IPS DF 6.9 (cell line): ENCODE data around the gene TMEM245.
"Not testable (repeated sequence)": the region's sequence is repeated elsewhere in the genome, so short reads cannot be mapped to it uniquely, and the experiment has no call there.

Experiments
- DNase-seq: peaks from one replicate; pipeline ENCODE4 v3.0.0-alpha.2; 2013; ENCODE audit warnings: low read depth, low spot score
- H3K27ac ChIP-seq: one replicate; pipeline ENCODE4 v1.5.1; 2013; ENCODE audit warnings: low read length, control low read depth
- H3K27me3 ChIP-seq: 2 replicates; pipeline ENCODE4 v1.6.1; 2013; ENCODE audit warnings: mild to moderate bottlenecking, low read length; ENCODE audit not compliant: control insufficient read depth, insufficient read depth
- H3K36me3 ChIP-seq: 2 replicates; pipeline ENCODE4 v1.6.1; 2013; ENCODE audit warnings: low read length; ENCODE audit not compliant: control insufficient read depth, insufficient read depth
- H3K4me1 ChIP-seq: 2 replicates; pipeline ENCODE4 v1.6.1; 2013; ENCODE audit warnings: low read length; ENCODE audit not compliant: control insufficient read depth, insufficient read depth
- H3K4me3 ChIP-seq: 2 replicates; pipeline ENCODE4 v1.5.1; 2013; ENCODE audit warnings: mild to moderate bottlenecking, low read length
- H3K9me3 ChIP-seq: 2 replicates; pipeline ENCODE4 v1.6.1; 2013; ENCODE audit warnings: low read length, inconsistent platforms; ENCODE audit not compliant: control insufficient read depth, insufficient read depth
- WGBS: extraction: QIAGEN DNeasy Blood & Tissue Kit; methylation state at CpG from one replicate; pipeline ENCODE4 v1.1.7; 2013; ENCODE audit warnings: mixed read lengths, missing lambda C conversion rate; ENCODE audit not compliant: insufficient read length, insufficient coverage; 5-methylcytosine and 5-hydroxymethylcytosine counted together

Gene TMEM245

GRCh38 chr9:109134167-109134578 is 14.4 kb upstream of the TMEM245 start:
- H3K9me3 ChIP-seq, result no peaks in the 10 kb centered on the region
- H3K4me1 ChIP-seq, result no peaks in the 10 kb centered on the region
- no CpG with 5 or more reads among the region's 1 CpG for WGBS
- H3K36me3 ChIP-seq, result no peaks in the 10 kb centered on the region
- no peak overlapping the region for H3K4me3 ChIP-seq
- no peak overlapping the region for H3K27ac ChIP-seq
- no peaks in the 10 kb centered on the region for H3K27me3 ChIP-seq
- no peak for DNase-seq

DNA sequence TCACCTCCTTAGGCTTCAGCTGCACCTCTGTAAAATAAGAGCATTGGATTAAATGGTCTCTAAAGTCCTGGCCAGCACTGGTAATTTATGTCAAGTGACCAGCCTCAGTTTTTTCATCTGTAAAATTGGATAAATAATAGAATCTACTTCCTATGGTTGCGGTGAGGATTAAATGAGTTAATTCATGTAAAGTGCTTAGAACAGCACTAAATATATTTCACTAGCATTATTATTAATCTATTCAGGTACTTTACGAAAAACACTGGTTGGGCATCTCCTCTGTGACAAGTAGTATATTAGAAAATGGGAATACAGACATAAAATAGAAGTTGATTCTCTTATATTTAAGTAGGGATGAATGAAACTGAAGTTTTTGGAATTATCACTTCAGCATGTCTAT is 13.8 kb upstream of the TMEM245 start:
- H3K27me3 ChIP-seq, result no peaks in the 10 kb centered on the region
- WGBS, result no CpG with 5 or more reads among the region's 2 CpGs
- H3K27ac ChIP-seq, result no peak overlapping the region

DNA sequence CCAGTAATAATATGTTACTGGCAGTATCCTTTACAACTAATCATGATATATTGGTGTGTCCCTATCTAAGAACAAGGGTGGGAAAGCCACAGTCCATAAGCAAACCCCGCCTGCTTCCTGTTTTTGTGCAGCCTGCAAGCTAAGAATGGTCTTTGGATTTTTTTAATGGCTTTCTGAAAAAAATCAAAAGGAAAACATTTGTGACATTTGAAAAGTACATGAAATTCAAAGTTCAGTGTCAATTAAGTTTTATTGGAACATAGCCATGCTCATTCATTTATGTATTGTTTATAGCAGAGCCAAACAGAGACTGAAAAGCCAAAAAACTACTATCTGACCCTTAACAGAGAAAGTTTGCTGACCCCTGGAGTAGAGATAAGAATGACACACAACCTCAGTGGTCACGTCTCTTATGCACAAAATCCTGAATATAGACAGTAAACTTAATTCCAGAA is 12.8 kb upstream of the TMEM245 start:
- Histone ChIP-seq H3K27ac (no peak overlapping the region), H3K9me3 (no peaks in the 10 kb centered on the region), H3K27me3 (no peaks in the 10 kb centered on the region), H3K4me3 (no peak overlapping the region), H3K4me1 (no peaks in the 10 kb centered on the region), H3K36me3 (no peaks in the 10 kb centered on the region)
- DNase-seq, result no peak
- WGBS, result no CpG with 5 or more reads among the region's 2 CpGs

More for the DNA sequence above, 13.8 kb upstream of the TMEM245 start:
- Histone ChIP-seq H3K4me1 (no peaks in the 10 kb centered on the region), H3K4me3 (no peak overlapping the region), H3K9me3 (no peaks in the 10 kb centered on the region), H3K36me3 (no peaks in the 10 kb centered on the region)
- no peak for DNase-seq

GRCh38 chr9:109129470-109130197 is 9.9 kb upstream of the TMEM245 start:
- H3K27me3 ChIP-seq, result no peaks in the 10 kb centered on the region
- H3K9me3 ChIP-seq, result no peaks in the 10 kb centered on the region
- H3K36me3 ChIP-seq, result no peaks in the 10 kb centered on the region
- H3K4me1 ChIP-seq, result no peaks in the 10 kb centered on the region
- DNase-seq, result no peak
- H3K4me3 ChIP-seq, result no peak overlapping the region
- WGBS, result no CpG with 5 or more reads among the region's 6 CpGs
- H3K27ac ChIP-seq, result no peak overlapping the region

DNA sequence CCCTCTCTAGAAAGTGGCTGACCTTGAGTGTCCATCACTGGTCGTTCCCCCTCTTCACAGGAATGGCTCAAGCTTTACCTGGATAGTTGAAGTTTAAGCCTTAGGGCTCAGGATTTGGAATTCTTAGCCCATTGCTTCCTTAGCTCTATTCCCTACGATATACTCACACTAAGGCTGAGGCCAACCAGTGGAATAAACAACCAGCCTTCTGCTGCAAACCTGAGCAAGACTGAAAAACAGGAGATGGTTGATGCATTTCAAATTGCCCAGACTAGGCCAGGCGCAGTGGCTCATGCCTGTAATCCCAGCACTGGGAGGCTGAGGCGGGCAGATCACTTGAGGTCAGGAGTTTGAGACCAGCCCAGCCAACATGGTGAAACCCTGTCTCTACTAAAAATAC is 6.9 kb upstream of the TMEM245 start:
- not testable (repeated sequence) for H3K9me3 ChIP-seq, H3K4me1 ChIP-seq, H3K27me3 ChIP-seq, H3K4me3 ChIP-seq, H3K36me3 ChIP-seq, DNase-seq, H3K27ac ChIP-seq
- no CpG with 5 or more reads among the region's 4 CpGs for WGBS

DNA sequence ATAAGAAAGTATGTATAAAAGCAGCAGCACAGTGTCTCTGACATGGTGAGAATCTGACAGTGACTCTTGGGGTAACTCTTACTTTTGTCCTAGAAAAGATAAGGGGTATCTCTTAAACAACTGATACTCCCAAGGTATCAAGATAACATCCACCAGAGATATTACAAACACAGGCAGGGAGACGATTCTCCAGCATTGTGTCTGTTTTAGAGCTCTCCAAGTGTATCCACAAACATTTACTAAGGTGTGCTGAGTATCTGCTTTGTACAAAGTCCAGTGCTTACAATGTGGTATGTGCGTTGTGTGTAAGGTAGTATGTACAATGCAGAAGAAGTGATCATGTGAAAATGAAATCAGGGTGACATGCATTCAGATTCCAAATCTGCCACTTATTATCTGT is 4.4 kb upstream of the TMEM245 start:
- Histone ChIP-seq H3K4me1 (peaks cover 3% of the 10 kb centered on the region; the same call in 1 of the 2 replicates), H3K9me3 (no peaks in the 10 kb centered on the region), H3K27me3 (no peaks in the 10 kb centered on the region), H3K4me3 (no peak overlapping the region), H3K36me3 (no peaks in the 10 kb centered on the region), H3K27ac (no peak overlapping the region)
- no peak for DNase-seq
- no CpG with 5 or more reads among the region's 2 CpGs for WGBS

DNA sequence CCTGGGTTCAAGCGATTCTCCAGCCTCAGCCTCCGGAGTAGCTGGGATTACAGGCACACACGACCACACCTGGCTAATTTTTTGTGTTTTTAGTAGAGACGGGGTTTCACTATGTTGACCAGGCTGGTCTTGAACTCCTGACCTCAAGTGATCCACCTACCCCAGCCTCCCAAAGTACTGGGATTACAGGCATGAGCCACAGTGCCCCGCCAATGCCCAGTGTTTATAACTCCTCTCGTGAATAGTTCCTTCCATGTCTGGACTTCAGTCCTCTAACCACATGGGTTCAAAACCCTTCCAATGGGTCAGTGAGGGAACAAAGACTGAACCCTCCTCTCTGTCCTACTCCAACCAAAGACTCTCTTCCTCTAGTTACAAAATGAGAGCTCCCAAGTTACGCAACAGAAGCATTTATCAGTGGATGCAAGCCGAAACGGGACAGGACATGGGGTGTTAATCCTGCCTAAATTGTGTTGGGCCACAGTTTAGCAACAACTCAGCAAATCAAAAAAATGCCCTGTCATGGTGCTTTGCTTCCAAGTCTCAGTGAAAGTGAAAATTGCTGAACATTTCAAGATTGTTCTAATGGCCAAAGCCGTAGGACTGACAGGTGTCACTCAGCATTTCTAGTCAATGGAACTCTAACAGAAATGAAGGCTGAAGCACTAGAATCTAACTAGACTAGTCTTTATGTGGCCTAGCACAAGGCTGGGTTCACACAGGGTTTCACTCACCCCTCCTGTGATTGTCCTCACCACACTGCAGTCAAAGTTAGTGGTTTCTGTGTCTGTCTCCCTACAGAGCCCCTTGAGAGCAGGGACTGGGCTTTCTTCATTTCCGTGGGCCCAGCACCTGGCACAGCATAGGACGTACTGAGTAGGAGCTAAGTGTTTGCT is 3.2 kb upstream of the TMEM245 start:
- Histone ChIP-seq H3K27ac (no peak overlapping the region), H3K4me3 (no peak overlapping the region), H3K9me3 (no peaks in the 10 kb centered on the region), H3K4me1 (peaks cover 3% of the 10 kb centered on the region; the same call in 1 of the 2 replicates), H3K36me3 (no peaks in the 10 kb centered on the region), H3K27me3 (no peaks in the 10 kb centered on the region)
- DNase-seq, result no peak
- WGBS, result no CpG with 5 or more reads among the region's 12 CpGs

- peaks cover 3% of the 10 kb centered on the region; the same call in 1 of the 2 replicates for H3K4me1 ChIP-seq
- no peak overlapping the region for H3K27ac ChIP-seq
Measured at GRCh38 chr9:109121232-109121796, 1.6 kb upstream of the TMEM245 start.

DNA sequence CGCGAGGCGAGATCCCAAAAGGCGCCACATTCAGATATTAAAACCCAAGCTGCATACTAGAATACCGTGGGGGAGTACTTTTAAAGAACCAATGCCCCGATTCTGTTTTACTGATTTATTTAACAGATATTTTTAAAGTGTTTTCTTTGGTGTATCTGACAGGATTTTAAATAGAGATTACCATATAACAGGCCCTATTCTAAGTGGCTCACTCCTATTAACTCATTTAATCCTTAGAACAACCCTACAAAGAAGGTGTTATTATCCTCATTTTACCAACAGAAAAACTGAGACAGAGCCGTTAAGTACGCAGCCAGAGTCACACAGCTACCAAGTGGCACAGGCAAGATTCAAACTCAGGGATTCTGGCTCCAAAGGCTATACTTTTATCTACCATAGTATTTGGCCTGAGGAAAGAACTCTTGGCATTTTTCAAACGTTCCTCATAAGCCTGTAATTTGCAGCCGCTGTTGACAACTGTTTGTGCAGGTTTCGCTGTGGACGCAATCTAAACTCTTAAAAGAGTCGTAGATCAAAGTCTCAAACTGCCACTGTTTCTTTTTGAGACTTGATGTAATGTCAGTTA is 550 bp upstream of the TMEM245 start:
- H3K27me3 ChIP-seq, result no peaks in the 10 kb centered on the region
- H3K4me3 ChIP-seq, result no peak overlapping the region; the same call in 1 of the 2 replicates
- no CpG with 5 or more reads among the region's 13 CpGs for WGBS
- no peak for DNase-seq
- H3K9me3 ChIP-seq, result no peaks in the 10 kb centered on the region
- no peak overlapping the region for H3K27ac ChIP-seq
- H3K36me3 ChIP-seq, result no peaks in the 10 kb centered on the region
- H3K4me1 ChIP-seq, result peaks cover 3% of the 10 kb centered on the region; the same call in 1 of the 2 replicates

More at GRCh38 chr9:109121232-109121796, 1.6 kb upstream of the TMEM245 start:
- no peaks in the 10 kb centered on the region for H3K27me3 ChIP-seq
- H3K9me3 ChIP-seq, result no peaks in the 10 kb centered on the region
- no peaks in the 10 kb centered on the region for H3K36me3 ChIP-seq
- no CpG with 5 or more reads among the region's 11 CpGs for WGBS
- DNase-seq, result no peak
- no peak overlapping the region for H3K4me3 ChIP-seq
